ENCODE measurements around the gene GPER1.

GPER1 gene

DNA sequence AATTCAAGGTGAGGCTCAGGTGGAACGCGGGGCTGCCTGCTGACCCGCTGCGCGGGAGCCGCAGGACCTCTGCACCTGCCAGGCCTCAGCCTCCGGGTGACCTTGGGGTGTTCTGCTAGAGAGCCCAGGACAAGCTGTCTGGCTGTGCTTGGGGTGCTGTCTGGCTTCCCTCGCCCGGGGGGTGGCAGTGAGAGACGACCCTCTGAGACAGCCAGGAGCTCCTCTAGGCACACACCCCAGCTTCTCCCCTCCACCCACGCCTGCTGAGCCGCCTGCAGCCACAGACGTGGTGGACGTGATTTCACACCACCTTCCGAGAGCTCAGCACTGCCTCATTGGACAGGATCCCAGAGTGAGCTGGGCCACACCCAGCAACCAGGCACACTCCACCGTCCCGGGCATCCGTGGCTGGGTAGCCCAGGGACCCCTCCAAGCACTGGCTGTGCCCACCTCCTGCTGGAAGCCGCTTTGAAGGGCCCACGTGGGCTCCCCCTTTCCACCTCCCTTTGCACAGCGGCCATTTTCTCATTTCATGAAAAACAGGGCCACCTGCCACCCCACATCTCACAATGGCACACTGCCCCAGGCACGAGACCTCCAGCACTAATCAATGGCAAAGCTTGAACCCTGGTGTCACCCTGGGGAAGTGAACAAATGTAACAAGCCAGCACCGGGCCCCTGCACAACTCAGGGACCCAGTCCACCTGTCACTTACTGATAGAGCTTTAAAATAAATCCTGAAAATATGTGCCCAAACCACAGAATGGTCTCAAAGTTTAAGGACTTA is 37.1 kb downstream of the GPER1 start:
- peak overlapping the region in 2 of 5 donors; percentile 30 to 77 for H3K9ac ChIP-seq (ENCODE audit: low read length in 5 of 5)
- H3K4me3 ChIP-seq (ENCODE audit: low read depth in 1 of 5, low read length in 5 of 5), result peak overlapping the region; percentile 51 to 60 (median 53)
- H3K27me3 ChIP-seq (ENCODE audit: control insufficient read depth in 5 of 5, insufficient read depth in 4 of 5, low read length in 5 of 5), result no peaks in the 10 kb centered on the region
- H3K27ac ChIP-seq (ENCODE audit: low read depth, low read length), result peak overlapping the region; percentile 72
- peaks cover 0 to 16% (median 7%) of the 10 kb centered on the region in 5 donors for H3K36me3 ChIP-seq (ENCODE audit: control insufficient read depth in 5 of 5, insufficient read depth in 5 of 5, low read length in 5 of 5)
- H3K9me3 ChIP-seq (ENCODE audit: control insufficient read depth in 5 of 5, low read length in 5 of 5), result no peaks in the 10 kb centered on the region
- H3K4me1 ChIP-seq (ENCODE audit: control insufficient read depth in 5 of 5, insufficient read depth in 5 of 5, low read length in 5 of 5), result peaks cover 2 to 34% (median 31%) of the 10 kb centered on the region in 5 donors

DNA sequence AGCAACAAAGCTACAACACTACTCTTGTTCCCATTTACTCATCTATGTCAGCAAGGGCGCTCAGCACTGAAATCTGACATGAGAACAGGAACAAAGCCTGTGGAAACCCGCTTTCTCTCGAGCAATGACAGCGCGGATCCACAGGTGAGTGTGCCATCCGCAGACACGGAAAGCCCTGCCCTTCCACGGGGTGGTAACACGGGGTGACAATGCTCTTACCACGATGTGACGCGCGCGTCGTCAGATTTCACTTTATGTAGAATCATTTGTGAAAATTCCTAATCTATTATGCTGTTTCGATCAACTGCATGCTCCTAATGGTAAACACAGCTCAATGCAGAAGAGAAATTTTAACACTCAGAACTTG is 37.7 kb downstream of the GPER1 start:
- Histone ChIP-seq H3K27ac (ENCODE audit: low read depth, low read length) (no peak overlapping the region), H3K4me3 (ENCODE audit: low read depth in 1 of 5, low read length in 5 of 5) (no peak overlapping the region), H3K27me3 (ENCODE audit: control insufficient read depth in 5 of 5, insufficient read depth in 4 of 5, low read length in 5 of 5) (no peaks in the 10 kb centered on the region)

DNA sequence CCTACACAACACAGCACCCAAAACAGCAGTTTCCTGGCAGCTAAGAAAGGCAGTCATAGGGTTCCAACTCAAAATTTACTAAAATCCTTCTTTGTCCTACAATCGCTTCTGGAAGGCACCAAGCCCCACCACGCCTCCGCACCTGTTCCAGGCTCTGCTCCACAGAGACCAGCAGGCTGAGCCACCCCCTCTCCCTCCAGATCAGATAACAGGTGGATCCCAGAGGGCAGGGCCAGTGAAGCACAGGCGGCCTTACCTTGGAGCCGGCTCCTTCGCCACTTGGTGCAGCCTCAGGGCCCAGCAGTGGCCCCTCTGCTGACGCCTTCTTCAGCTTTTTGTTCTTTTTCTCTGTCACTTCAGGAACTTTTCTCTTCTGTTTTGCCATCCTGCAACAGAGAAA is 39.1 kb downstream of the GPER1 start:
- H3K27me3 ChIP-seq (ENCODE audit: control insufficient read depth in 5 of 5, insufficient read depth in 4 of 5, low read length in 5 of 5), result no peaks in the 10 kb centered on the region
- H3K9me3 ChIP-seq (ENCODE audit: control insufficient read depth in 5 of 5, low read length in 5 of 5), result no peaks in the 10 kb centered on the region

More for the DNA sequence above, 37.7 kb downstream of the GPER1 start:
- H3K36me3 ChIP-seq (ENCODE audit: control insufficient read depth in 5 of 5, insufficient read depth in 5 of 5, low read length in 5 of 5), result peaks cover 0 to 17% (median 7%) of the 10 kb centered on the region in 5 donors
- H3K9ac ChIP-seq (ENCODE audit: low read length in 5 of 5), result peak overlapping the region in 1 of 5 donors; percentile 77
- no peaks in the 10 kb centered on the region for H3K9me3 ChIP-seq (ENCODE audit: control insufficient read depth in 5 of 5, low read length in 5 of 5)
- H3K4me1 ChIP-seq (ENCODE audit: control insufficient read depth in 5 of 5, insufficient read depth in 5 of 5, low read length in 5 of 5), result peaks cover 2 to 34% (median 31%) of the 10 kb centered on the region in 5 donors

DNA sequence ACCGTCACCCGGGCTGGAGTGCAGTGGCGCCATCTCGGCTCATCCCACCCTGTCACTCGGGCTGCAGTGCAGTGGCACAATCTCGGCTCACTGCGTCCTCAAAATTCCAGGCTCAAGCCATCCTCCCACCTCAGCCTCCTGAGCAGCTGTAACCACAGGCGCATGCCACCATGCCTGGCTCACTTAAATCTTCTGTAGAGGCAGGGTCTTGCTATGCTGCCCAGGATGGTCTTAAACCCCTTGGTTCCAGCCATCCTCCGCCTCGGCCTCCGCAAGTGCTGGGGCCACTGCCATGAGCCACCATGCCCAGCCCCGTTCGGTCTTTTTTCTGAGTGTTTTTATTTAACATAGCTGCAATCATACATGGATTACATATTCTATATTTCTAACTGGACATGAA is 41.5 kb downstream of the GPER1 start:
- no peak overlapping the region for H3K4me3 ChIP-seq (ENCODE audit: low read depth in 1 of 5, low read length in 5 of 5)
- H3K9ac ChIP-seq (ENCODE audit: low read length in 5 of 5), result no peak overlapping the region
- peaks cover 0 to 12% (median 11%) of the 10 kb centered on the region in 5 donors for H3K4me1 ChIP-seq (ENCODE audit: control insufficient read depth in 5 of 5, insufficient read depth in 5 of 5, low read length in 5 of 5)
- no peaks in the 10 kb centered on the region for H3K9me3 ChIP-seq (ENCODE audit: control insufficient read depth in 5 of 5, low read length in 5 of 5)
- H3K36me3 ChIP-seq (ENCODE audit: control insufficient read depth in 5 of 5, insufficient read depth in 5 of 5, low read length in 5 of 5), result peaks cover 0 to 17% (median 7%) of the 10 kb centered on the region in 5 donors
- no peaks in the 10 kb centered on the region for H3K27me3 ChIP-seq (ENCODE audit: control insufficient read depth in 5 of 5, insufficient read depth in 4 of 5, low read length in 5 of 5)
- no peak overlapping the region for H3K27ac ChIP-seq (ENCODE audit: low read depth, low read length)

More for the DNA sequence above, 39.1 kb downstream of the GPER1 start:
- Histone ChIP-seq H3K4me1 (ENCODE audit: control insufficient read depth in 5 of 5, insufficient read depth in 5 of 5, low read length in 5 of 5) (peaks cover 2 to 34% (median 31%) of the 10 kb centered on the region in 5 donors), H3K27ac (ENCODE audit: low read depth, low read length) (no peak overlapping the region), H3K9ac (ENCODE audit: low read length in 5 of 5) (no peak overlapping the region), H3K4me3 (ENCODE audit: low read depth in 1 of 5, low read length in 5 of 5) (no peak overlapping the region), H3K36me3 (ENCODE audit: control insufficient read depth in 5 of 5, insufficient read depth in 5 of 5, low read length in 5 of 5) (peaks cover 0 to 17% (median 7%) of the 10 kb centered on the region in 5 donors)

DNA sequence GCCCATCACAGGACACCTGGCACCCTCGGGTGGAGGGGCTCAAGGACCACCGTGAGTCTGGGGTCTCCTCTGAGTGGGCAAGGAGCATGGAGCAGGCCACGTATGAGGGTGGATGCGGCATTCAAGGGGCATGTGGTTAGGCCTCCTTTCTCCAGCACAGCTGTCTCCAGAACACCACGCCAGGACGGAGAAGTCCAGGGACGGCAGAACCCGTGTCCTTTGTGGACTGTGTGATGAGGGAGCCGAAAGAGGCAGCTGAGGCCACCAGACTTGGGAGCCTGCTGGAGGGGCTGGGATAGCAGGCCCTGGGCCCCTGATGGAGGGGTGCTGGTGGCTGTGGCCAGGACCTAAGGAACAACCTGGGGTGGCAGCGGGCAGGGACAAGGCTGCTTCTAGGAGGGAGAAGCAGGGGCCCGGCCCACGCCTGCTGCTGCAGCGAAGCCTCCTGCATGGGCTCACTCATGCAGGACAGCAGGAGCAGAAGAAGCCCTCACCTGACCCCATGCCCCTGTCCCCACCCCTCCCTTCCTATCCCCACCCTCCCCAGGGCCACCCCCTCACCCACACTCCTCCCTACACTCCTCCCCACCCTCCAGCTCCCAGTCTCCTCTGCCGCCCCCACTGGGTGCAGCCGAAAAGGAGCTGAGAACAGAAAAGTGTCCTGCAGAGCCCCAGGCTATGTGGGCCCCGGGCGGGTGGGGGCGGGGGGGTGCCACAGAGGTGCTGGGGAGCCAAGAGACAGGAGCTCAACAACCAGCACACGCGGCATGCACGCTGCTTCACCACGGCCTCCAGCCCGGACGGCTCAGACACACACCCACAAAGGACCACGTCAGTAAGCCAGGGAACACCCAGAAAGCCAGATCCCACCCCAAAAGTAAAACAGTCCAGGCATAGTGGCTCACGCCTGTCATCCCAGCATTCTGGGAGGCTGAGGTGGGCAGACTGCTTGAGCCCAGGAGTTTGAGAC is 42.4 kb downstream of the GPER1 start:
- Histone ChIP-seq H3K9ac (ENCODE audit: low read length in 5 of 5) (no peak overlapping the region), H3K27me3 (ENCODE audit: control insufficient read depth in 5 of 5, insufficient read depth in 4 of 5, low read length in 5 of 5) (no peaks in the 10 kb centered on the region), H3K36me3 (ENCODE audit: control insufficient read depth in 5 of 5, insufficient read depth in 5 of 5, low read length in 5 of 5) (peaks cover 0 to 17% (median 7%) of the 10 kb centered on the region in 5 donors), H3K9me3 (ENCODE audit: control insufficient read depth in 5 of 5, low read length in 5 of 5) (no peaks in the 10 kb centered on the region), H3K27ac (ENCODE audit: low read depth, low read length) (no peak overlapping the region), H3K4me1 (ENCODE audit: control insufficient read depth in 5 of 5, insufficient read depth in 5 of 5, low read length in 5 of 5) (peaks cover 0 to 4% (median 4%) of the 10 kb centered on the region in 5 donors), H3K4me3 (ENCODE audit: low read depth in 1 of 5, low read length in 5 of 5) (no peak overlapping the region)

DNA sequence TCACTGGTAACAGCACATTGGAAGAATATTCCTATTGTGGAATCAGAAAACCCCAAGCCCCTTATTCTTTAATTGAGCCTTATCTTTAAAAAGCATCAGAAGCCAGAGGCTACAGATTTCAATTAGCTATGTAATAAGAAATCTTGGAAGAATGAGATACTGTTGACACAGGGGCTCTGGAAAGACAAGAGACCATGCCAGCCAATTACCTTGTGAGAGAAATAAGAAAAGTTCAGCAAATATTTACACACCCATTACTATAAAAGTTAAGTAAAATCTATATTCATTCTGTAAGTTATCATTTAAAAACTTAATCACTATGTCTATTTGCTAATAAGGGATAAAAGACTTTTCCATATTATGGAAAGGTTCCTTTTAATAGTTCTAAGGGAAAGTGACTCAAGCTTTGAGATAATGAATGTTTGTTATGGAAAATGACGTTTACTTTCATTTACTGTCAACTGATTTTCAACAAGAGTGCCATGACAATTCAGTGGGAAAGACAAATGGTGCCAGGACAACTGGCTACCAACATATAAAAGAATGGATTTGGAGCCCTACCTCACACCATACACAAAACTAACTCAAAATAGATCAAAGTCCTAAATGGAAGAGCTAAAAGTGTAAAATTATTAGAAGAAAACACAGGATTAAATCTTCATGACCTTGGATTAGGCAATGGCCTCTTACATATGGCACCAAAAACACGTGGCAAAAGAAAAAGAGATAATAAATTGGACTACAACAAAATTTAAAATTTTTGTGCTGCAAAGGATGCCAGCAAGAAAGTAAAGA is 43.8 kb downstream of the GPER1 start:
- Histone ChIP-seq H3K36me3 (ENCODE audit: control insufficient read depth in 5 of 5, insufficient read depth in 5 of 5, low read length in 5 of 5) (peaks cover 0 to 14% (median 4%) of the 10 kb centered on the region in 5 donors), H3K27me3 (ENCODE audit: control insufficient read depth in 5 of 5, insufficient read depth in 4 of 5, low read length in 5 of 5) (no peaks in the 10 kb centered on the region), H3K9ac (ENCODE audit: low read length in 5 of 5) (no peak overlapping the region), H3K4me1 (ENCODE audit: control insufficient read depth in 5 of 5, insufficient read depth in 5 of 5, low read length in 5 of 5) (peaks cover 0 to 2% (median under 1%) of the 10 kb centered on the region in 5 donors), H3K9me3 (ENCODE audit: control insufficient read depth in 5 of 5, low read length in 5 of 5) (no peaks in the 10 kb centered on the region), H3K4me3 (ENCODE audit: low read depth in 1 of 5, low read length in 5 of 5) (no peak overlapping the region), H3K27ac (ENCODE audit: low read depth, low read length) (no peak overlapping the region)

DNA sequence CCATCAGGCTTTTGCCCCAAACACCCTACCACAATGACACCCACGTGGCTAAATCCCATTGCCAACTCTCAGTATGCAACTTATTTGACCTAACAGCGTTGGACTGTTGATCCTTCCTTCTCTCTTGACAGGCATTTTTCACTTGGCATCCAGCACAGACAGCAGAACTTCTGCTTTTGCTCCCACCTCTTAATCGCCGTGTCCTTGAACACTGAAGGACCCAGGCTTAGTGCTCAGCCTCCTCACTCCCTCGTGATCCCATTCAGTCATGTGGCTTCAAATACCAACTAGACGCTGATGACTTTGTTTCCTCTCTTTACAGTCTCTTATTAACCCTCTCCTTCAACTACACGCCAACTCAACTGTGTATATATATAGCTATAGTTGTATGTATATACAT is 47.0 kb downstream of the GPER1 start:
- no peak overlapping the region for H3K9ac ChIP-seq (ENCODE audit: low read length in 5 of 5)
- no peaks in the 10 kb centered on the region for H3K27me3 ChIP-seq (ENCODE audit: control insufficient read depth in 5 of 5, insufficient read depth in 4 of 5, low read length in 5 of 5)
- H3K4me1 ChIP-seq (ENCODE audit: control insufficient read depth in 5 of 5, insufficient read depth in 5 of 5, low read length in 5 of 5), result peaks cover 0 to 19% (median 18%) of the 10 kb centered on the region in 5 donors
- H3K4me3 ChIP-seq (ENCODE audit: low read depth in 1 of 5, low read length in 5 of 5), result no peak overlapping the region
- H3K9me3 ChIP-seq (ENCODE audit: control insufficient read depth in 5 of 5, low read length in 5 of 5), result no peaks in the 10 kb centered on the region
- no peak overlapping the region for H3K27ac ChIP-seq (ENCODE audit: low read depth, low read length)
- peaks cover 0 to 2% (median under 1%) of the 10 kb centered on the region in 5 donors for H3K36me3 ChIP-seq (ENCODE audit: control insufficient read depth in 5 of 5, insufficient read depth in 5 of 5, low read length in 5 of 5)

DNA sequence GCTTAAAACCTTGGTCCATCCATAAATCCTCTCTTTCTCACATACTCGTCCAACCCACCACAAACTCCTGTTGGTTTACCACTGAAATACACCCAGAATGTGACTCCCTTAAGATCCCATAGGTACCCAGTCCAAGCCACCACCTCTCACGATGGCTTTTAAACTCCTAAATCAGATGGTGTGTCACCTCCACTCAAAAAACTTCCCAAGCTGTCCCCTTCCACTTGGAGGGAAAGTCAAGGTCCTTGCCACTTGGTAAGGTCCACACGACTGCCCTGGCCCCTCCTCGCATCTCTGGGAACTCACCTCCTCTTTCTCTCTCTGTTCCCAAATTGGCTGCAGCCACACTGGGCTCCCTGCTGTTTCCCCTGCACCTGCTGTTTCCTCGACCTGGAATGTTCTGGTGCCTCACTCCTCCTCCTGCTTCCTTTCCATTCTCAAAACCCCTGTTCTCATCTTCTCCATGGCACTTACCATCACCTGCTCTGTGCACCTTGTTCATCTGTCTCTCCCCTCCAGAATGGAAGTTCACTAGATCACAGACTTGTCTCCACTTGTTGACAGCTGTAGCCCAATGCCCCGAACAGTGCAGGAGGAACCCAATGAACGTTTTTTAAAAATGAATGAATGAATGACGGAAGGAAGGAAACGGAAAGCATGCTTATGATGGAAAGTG is 49.1 kb downstream of the GPER1 start:
- H3K9me3 ChIP-seq (ENCODE audit: control insufficient read depth in 5 of 5, low read length in 5 of 5), result no peaks in the 10 kb centered on the region
- peaks cover 0 to 19% (median 18%) of the 10 kb centered on the region in 5 donors for H3K4me1 ChIP-seq (ENCODE audit: control insufficient read depth in 5 of 5, insufficient read depth in 5 of 5, low read length in 5 of 5)
- no peak overlapping the region for H3K27ac ChIP-seq (ENCODE audit: low read depth, low read length)
- no peaks in the 10 kb centered on the region for H3K27me3 ChIP-seq (ENCODE audit: control insufficient read depth in 5 of 5, insufficient read depth in 4 of 5, low read length in 5 of 5)
- H3K9ac ChIP-seq (ENCODE audit: low read length in 5 of 5), result no peak overlapping the region
- no peaks in the 10 kb centered on the region for H3K36me3 ChIP-seq (ENCODE audit: control insufficient read depth in 5 of 5, insufficient read depth in 5 of 5, low read length in 5 of 5)
- H3K4me3 ChIP-seq (ENCODE audit: low read depth in 1 of 5, low read length in 5 of 5), result peak overlapping the region; percentile 74 to 88 (median 83)

Data from subcutaneous abdominal adipose tissue (tissue), 5 donors.